Activated CD4-positive, alpha-beta T cell treated with anti-CD3 and anti-CD28 coated beads, Interleukin-2, amount 50 U/mL, for 16 hours (primary cell): ENCODE data around the gene YJEFN3.
A peak's percentile ranks its signal among the peaks of the same experiment; 100 is the strongest.

Source experiments
- DNase-seq: peaks from one replicate; pipeline ENCODE4 v3.0.0-alpha.2; 2020

The YJEFN3 gene

DNA sequence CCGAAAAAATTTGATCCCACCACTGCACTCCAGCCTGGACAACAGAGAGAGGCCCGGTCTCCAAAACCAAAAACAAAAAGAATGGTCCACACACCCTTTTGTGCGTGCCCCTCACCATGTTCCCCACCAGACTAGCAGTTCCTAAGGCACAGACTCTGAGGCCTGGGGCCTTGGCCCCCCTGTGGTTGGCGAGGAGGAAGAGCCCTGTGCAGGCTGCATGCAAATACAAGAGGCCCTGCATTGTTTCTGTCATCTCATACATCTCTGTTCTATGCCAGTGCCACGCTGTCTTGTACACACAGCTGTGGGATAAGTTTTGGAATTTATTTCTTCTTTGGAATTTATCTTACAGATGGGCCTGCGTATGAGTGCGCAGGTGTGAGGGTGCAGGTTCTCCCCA is 4.7 kb upstream of the YJEFN3 start:
- DNase-seq = no peak

DNA sequence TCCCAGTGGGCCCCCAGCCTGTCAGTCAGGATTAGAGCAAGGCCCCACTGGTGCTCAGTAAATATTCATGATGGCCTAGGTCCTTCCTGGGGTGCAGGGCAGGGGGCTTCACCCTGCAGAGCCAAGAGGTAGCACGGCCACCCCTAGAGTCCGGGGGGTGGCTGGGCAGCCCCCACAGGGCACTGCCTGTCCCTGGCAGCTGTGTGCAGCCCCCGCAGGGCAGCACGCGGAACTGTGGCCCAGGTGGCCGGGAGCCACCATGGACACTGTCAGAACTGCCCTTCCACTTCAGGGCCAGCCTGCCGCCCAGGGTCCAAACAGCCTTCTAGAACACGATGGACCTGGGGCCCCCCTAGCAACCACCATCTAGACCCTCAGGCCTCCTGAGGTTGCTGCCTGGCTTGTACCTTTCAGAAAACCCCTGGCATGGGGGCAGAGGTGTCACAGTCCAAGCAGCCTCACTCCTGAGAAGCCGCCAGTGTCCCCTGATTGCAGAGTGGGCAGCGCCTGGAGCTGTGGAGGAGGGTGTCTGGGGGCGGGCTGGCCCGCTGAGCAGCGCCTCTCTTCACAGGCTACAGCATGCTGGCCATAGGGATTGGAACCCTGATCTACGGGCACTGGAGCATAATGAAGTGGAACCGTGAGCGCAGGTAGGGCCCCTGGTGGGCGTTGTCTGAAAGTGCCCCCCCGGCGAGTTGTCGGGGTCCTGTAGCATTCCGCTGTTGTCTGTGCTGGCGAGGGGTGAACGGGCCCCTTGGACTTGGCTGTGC is 2.9 kb upstream of the YJEFN3 start:
- no peak for DNase-seq

- DNase-seq = no peak
These were observed 1.9 kb upstream of the YJEFN3 start for GRCh38 chr19:19526581-19527370.

- no peak for DNase-seq
These were observed 1.4 kb upstream of the YJEFN3 start for GRCh38 chr19:19527371-19527656.

DNA sequence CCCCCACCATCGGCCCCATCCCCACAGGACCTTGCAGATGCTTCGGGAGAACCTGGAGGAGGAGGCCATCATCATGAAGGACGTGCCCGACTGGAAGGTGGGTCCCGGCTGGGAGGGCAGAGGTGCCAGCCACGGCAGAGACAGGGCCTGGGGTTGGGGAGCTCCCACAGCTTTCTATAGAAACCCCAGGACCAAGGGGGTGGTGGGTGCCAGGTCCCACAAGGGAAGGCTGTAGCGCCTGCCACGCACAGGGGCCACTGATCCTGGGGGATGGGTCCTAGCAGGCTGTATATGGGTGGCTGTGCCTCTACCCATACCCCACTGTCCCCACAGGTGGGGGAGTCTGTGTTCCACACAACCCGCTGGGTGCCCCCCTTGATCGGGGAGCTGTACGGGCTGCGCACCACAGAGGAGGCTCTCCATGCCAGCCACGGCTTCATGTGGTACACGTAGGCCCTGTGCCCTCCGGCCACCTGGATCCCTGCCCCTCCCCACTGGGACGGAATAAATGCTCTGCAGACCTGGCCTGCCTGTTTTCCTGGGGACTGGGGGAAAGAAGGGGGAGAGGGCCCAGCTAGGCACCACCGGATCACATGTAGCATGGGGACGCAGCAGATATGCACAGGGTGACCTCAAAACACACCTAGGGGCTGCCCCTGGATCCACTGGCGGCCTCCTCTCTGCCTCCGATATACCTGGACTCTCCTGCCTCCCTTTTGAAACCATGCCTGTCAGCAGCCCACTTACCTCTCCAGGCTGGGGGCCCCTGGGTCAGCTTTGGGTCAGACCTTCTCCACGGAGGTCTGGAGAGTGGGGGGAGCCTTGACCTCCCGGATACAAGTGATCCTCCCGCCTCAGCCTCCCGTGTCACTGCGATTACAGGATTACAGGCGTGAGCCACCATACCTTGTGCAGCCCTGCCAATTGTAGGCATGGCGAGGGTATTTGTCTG is 761 bp upstream of the YJEFN3 start:
- no peak for DNase-seq

GRCh38 chr19:19529783-19530422 is 1.2 kb downstream of the YJEFN3 start:
- no peak for DNase-seq

DNA sequence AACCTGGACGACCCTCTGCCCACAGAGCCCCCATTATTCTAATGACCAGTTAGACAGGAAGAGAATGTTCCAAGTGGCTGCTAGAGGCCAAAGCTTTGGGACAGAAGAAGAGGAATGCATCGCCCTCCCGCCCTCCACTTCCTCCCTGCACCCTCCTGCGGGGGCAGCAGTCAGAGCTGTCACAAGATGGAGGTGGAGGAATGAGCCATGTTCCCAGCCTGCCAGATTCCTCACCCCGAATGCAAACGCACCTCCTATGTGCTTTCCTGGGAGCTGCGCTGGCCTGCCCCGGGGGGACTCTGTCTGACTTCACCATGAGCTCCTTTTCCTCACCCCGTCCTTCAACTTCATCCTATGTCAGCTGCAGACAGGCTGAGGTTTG is 1.7 kb downstream of the YJEFN3 start:
- DNase-seq = no peak

GRCh38 chr19:19530889-19531288 is 2.2 kb downstream of the YJEFN3 start:
- no peak for DNase-seq

DNA sequence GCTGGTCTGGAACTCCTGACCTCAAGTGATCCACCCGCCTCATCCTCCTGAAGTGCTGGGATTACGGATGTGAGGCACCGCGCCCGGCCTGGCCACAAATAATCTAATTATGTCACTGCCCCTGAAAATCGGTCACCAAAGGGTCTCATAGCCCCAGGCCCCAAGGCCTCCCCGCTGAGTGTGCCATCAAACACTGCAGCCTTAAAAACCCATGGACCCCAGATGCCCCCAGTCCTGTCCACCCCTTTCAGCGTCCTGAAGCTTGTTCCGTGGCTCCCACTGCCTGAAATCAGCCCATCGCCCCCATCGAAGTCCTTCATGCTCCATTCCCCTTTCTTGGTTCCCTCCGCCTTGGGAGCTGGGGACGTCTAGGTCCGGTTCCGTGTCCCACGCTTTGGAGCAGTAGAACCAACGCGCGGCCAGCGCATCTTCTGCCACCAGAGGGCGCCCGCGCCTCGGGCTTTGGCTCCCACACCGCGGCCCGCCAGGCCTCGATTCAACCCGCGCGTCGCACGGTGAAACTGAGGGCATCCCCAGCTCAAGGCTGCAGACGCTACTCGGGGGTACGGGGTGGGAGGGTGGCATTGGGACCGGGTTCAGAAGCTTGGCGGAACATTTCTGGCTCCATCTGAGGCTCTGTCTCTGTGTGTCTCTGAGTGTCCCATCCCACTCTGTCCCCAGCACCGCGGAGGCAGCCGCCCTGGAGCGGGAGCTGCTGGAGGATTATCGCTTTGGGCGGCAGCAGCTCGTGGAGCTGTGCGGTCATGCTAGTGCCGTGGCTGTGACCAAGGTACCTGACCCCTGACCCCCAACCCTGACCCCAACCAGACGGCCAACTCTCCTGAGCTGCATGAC is 3.5 kb downstream of the YJEFN3 start:
- peak; percentile 85 for DNase-seq

- no peak for DNase-seq
These were observed 4.3 kb downstream of the YJEFN3 start for GRCh38 chr19:19532806-19533701.

- no peak for DNase-seq
These were observed 5.1 kb downstream of the YJEFN3 start for GRCh38 chr19:19533841-19534240.

GRCh38 chr19:19534556-19535265 is 6.0 kb downstream of the YJEFN3 start:
- DNase-seq = no peak

- no peak for DNase-seq
These were observed 6.8 kb downstream of the YJEFN3 start for GRCh38 chr19:19535311-19536191.

GRCh38 chr19:19537075-19538048 is 8.7 kb downstream of the YJEFN3 start:
- no peak for DNase-seq

GRCh38 chr19:19538061-19538784 is 9.5 kb downstream of the YJEFN3 start, which contains the start of gene CILP2:
Gene CILP2 (plus strand): TSS chr19:19538265. CDS start chr19:19538350, 85 bp downstream.
- DNase-seq = peak; percentile 22

DNA sequence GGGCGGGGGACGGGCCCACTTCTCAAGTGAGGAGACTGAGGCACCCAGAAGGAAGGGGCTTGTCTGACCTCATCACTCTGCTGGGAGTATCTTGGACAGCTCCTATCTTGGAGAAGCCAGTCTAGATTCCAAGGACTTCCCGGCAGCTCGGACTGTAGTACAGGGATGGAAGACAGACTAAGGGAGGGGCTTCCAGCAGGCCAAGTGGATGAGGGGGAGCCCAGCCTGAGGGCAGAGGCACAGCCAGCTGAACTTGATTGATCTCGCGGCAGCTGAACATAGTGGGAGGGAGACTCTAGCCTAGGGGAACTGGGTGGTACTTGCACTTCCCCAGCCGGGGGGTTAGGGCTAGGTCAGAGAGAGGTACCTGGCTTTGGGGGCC is 10.1 kb downstream of the YJEFN3 start:
- no peak for DNase-seq

GRCh38 chr19:19539698-19540063 is 11.0 kb downstream of the YJEFN3 start:
- no peak for DNase-seq
